Progenitor cell of endocrine pancreas (in vitro differentiated cells): ENCODE results near the gene PBOV1. TPM values are rescaled to one million over a fixed set of nuclear protein-coding genes. Genes with fewer than 3 reads are reported as not detected.

Experiments
- DNase-seq: peaks from one replicate; pipeline ENCODE4 v3.0.0; 2021; ENCODE audit warnings: low spot score; ENCODE audit not compliant: unreplicated experiment
- H3K27ac Mint-ChIP-seq: 2 replicates; pipeline ENCODE4 v1.8.0; 2021; ENCODE audit warnings: mild to moderate bottlenecking, moderate library complexity, mixed read lengths
- H3K27me3 Mint-ChIP-seq: 2 replicates; pipeline ENCODE4 v1.8.0; 2021; ENCODE audit warnings: mixed read lengths
- H3K36me3 Mint-ChIP-seq: 2 replicates; pipeline ENCODE4 v1.8.0; 2022; ENCODE audit warnings: mixed read lengths; ENCODE audit not compliant: insufficient read depth
- H3K4me1 Mint-ChIP-seq: 2 replicates; pipeline ENCODE4 v1.8.0; 2021; ENCODE audit warnings: low read depth, mixed read lengths
- H3K4me3 Mint-ChIP-seq: 2 replicates; pipeline ENCODE4 v1.8.0; 2021; ENCODE audit warnings: low read depth, mild to moderate bottlenecking, moderate library complexity, mixed read lengths
- H3K9me3 Mint-ChIP-seq: 2 replicates; pipeline ENCODE4 v1.8.0; 2021; ENCODE audit warnings: low read depth, mixed read lengths
- CTCF ChIP-seq: fragments of 200-600 bp; sonication (generic); IDR thresholded peaks from one replicate; pipeline ENCODE4 v1.5.0; 2021; ENCODE audit warnings: antibody characterized with exemption, mild to moderate bottlenecking; ENCODE audit not compliant: unreplicated experiment
- total RNA-seq: library from RNA; stranded (reverse); gene quantifications from 2 replicates; pipeline ENCODE4 v1.2.1, GENCODE V29; 2021

PBOV1 gene
- total RNA-seq, 1 donor from 2014 or later: not detected

DNA sequence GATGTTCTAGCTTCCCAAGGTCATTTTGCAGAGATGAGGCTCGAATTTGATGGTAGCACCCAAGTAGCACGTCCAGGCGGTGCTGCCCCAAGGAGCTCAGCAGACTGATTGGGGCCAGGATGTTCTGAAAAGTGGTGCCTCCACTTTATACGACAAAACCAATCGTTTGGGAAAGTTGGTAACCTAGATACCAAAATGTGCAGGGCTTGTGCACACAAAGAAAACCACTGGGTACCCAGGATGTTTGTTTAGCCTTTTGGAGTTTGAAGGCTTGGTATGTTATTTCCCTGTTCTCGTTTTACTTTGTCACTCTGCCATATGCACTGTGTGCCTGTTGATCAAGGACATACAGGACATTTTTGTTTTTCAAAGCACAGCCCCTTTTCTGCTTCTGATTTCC is 40.7 kb upstream of the PBOV1 start:
- peak overlapping the region; percentile 88 for H3K27ac Mint-ChIP-seq

GRCh38 chr6:138258197-138258596 is 39.9 kb upstream of the PBOV1 start:
- H3K4me1 Mint-ChIP-seq: peaks cover 11% of the 10 kb centered on the region
- H3K9me3 Mint-ChIP-seq: no peaks in the 10 kb centered on the region
- H3K27ac Mint-ChIP-seq: peak overlapping the region; percentile 80
- TF ChIP-seq CTCF: no peak
- DNase-seq: no peak
- H3K36me3 Mint-ChIP-seq: peaks cover 40% of the 10 kb centered on the region
- H3K4me3 Mint-ChIP-seq: no peak overlapping the region
- H3K27me3 Mint-ChIP-seq: no peaks in the 10 kb centered on the region

More for the DNA sequence above, 40.7 kb upstream of the PBOV1 start:
- DNase-seq: no peak
- H3K9me3 Mint-ChIP-seq: no peaks in the 10 kb centered on the region
- TF ChIP-seq CTCF: no peak
- H3K36me3 Mint-ChIP-seq: peaks cover 42% of the 10 kb centered on the region
- peaks cover 11% of the 10 kb centered on the region for H3K4me1 Mint-ChIP-seq
- H3K27me3 Mint-ChIP-seq: no peaks in the 10 kb centered on the region
- H3K4me3 Mint-ChIP-seq: no peak overlapping the region

GRCh38 chr6:138257638-138258040 is 39.3 kb upstream of the PBOV1 start:
- H3K36me3 Mint-ChIP-seq: peaks cover 35% of the 10 kb centered on the region
- TF ChIP-seq CTCF: no peak
- H3K27ac Mint-ChIP-seq: no peak overlapping the region
- no peak for DNase-seq
- H3K27me3 Mint-ChIP-seq: no peaks in the 10 kb centered on the region
- H3K9me3 Mint-ChIP-seq: no peaks in the 10 kb centered on the region
- H3K4me3 Mint-ChIP-seq: no peak overlapping the region
- peaks cover 11% of the 10 kb centered on the region for H3K4me1 Mint-ChIP-seq

DNA sequence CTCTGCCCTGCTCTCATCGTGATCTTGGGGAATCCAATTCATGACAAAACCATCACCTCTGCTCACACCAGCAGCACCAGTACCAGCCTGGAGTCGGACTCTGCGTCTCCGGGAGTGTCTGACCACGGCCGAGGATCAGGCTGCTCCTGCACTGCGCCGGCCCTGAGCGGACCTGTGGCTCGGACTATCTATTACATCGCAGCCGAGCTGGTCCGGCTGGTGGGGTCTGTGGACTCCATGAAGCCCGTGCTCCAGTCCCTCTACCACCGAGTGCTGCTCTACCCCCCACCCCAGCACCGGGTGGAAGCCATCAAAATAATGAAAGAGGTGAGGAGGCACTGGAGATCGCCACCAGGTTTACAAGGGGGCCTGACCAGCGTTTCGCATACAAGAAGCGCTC is 37.2 kb upstream of the PBOV1 start:
- no peak for TF ChIP-seq CTCF
- H3K36me3 Mint-ChIP-seq: peaks cover 28% of the 10 kb centered on the region
- peaks cover 18% of the 10 kb centered on the region for H3K4me1 Mint-ChIP-seq
- no peaks in the 10 kb centered on the region for H3K27me3 Mint-ChIP-seq
- no peak overlapping the region for H3K4me3 Mint-ChIP-seq
- H3K9me3 Mint-ChIP-seq: no peaks in the 10 kb centered on the region
- DNase-seq: no peak
- H3K27ac Mint-ChIP-seq: no peak overlapping the region

- no peak for DNase-seq
- no peak overlapping the region for H3K27ac Mint-ChIP-seq
- H3K4me1 Mint-ChIP-seq: peaks cover 21% of the 10 kb centered on the region
- TF ChIP-seq CTCF: no peak
- H3K27me3 Mint-ChIP-seq: no peaks in the 10 kb centered on the region
- H3K4me3 Mint-ChIP-seq: no peak overlapping the region
- H3K36me3 Mint-ChIP-seq: peaks cover 24% of the 10 kb centered on the region
- H3K9me3 Mint-ChIP-seq: no peaks in the 10 kb centered on the region
Observed at GRCh38 chr6:138253731-138254130, 35.4 kb upstream of the PBOV1 start.
